ENCODE measurements around the gene SGK1.

Gene SGK1

DNA sequence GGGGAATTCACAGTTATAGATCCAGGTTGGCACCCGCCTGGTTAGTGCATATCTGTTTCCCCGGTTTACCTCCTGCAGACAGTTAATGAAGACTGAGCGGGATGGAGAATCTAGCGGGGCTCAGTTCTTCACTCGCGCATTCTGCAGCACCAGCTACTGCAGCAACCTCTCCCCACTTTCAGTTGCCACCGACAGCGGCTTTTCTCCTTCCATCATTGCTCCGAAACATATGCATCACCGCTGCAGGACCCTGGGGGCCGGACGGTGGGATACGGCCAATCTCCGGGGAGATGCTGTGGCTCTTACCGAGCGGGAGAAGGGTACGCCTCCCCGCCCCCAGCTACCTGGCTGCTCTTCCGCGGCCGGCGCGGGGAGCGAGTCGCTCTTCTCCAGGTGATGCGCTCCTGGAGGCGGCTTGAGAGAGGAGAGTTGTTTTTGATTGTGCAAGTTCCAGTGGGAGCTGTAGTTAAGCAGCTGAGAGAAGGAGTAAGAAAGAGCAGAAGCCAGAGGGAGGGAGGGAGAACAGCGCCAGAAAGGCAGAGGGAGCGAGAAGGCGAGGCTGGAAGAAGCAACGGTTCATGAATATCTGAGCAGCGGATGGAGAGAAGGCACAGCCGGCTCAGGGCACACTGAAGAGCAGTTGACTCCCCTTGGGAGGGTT, at the start of gene SGK1:
TSS of gene SGK1 (minus strand) at position 642 of the 661 bp plus-strand sequence. CDS start 652 bp downstream, outside the sequence.
- DNase-seq (ENCODE audit: low read depth), result no peak

DNA sequence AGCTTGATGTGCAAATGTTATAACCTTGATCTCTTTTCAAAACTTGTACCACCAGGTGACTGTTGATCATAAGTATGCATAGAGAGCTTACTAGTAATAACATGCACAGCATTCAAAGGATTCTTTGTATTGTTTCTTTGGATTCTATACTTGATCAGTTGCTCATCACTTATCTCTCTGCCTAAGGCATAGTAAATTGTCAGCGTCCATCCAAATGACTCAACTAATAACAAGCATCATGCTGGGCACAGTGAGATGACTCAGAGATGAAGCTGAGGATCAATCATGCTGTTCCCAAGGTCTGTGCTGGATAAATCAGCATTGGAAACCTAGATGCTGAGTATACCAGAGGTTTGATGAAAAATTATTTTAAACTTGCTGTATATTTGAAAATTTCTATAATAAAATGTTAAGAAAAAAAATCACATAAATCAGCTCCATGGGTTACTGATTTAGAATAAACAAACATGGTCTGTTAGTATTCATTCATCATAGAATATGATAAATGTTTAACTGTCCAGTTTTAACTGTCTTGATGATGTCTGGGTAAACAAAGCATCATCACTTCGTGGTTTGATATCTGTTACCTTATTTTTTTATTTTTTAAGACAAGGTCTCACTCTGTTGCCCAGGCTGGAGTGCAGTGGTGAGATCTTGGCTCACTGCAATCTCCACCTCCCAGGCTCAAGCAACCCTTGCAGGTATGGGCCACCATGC, 45.6 kb upstream of the SGK1 start:
- no peak for DNase-seq (ENCODE audit: low read depth)

DNA sequence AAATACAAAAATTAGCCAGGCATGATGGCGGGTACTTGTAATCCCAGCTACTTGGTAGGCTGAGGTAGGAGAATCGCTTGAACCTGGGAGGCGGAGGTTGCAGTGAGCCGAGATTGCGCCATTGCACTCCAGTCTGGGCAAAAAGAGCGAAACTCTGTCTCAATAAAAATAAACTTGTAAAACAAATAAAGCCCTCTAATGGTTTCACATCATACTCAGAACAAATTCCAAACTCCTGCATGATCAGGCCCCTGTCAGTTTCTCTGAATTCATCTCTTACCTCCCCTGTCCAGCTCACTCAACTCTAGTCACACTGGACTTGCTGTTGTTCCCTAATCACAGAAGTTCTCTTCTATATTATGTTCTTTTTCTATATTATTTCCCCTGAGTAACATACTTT, 43.1 kb upstream of the SGK1 start:
- no peak for DNase-seq (ENCODE audit: low read depth)

DNA sequence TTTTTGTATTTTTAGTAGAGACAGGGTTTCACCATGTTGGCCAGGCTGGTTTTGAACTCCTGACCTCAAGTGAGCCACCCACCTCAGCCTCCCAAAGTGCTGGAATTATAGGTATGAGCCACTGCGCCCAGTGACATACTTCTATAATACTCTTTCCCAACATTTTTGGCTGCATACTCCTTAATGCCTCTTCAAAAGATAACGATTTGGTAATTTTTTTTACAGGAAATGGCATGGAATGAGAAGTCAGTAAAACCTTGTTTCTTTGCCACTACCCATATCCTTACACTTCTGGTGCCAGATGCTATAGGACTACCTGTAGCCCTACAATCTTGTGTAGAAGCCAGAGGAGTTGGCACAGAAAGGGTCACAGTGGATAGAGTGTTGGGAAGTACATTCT, 41.4 kb upstream of the SGK1 start:
- no peak for DNase-seq (ENCODE audit: low read depth)

- no peak for DNase-seq (ENCODE audit: low read depth)
Observed at GRCh38 chr6:134358320-134358719, 40.4 kb upstream of the SGK1 start.

DNA sequence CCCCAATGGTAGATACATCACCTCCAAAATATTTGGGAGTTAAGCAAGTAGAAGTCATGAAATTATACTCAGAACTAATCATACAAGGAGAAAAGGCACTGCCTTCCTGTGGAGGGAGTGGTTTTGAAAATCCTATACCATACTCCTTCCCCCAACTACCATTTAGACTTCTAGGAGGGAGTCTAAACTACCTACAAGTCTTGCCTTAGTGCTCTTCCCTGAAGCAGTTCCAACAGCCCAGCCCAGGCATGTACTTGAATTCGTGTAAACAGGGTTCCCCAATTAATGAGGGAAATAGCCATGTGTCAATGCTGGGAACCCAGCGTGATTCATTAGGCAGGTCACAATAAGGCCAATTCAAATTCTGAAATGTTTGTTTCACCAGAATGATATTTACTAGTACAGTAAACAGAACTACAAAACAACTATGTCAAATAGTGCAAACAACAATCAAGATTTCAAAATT, 39.1 kb upstream of the SGK1 start:
- DNase-seq (ENCODE audit: low read depth), result no peak

DNA sequence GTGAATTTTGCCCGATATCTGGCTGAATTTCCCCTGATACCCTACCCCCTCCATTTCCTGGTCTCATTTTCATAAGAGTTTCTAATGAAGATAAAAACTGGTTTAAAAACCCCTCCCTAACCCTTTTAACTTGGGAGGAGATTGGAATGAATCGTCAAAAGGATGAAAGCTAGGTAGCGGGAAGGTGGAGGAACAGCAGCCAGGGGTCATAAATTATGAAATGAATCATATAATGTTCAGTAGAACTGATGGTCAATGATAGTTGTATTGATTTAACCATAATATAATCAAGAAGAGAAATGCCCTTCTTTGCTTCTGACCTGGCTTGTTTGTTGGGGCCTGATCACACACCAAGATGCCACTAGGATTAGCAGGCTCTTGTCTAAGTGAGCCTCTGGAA, 38.5 kb upstream of the SGK1 start:
- no peak for DNase-seq (ENCODE audit: low read depth)

DNA sequence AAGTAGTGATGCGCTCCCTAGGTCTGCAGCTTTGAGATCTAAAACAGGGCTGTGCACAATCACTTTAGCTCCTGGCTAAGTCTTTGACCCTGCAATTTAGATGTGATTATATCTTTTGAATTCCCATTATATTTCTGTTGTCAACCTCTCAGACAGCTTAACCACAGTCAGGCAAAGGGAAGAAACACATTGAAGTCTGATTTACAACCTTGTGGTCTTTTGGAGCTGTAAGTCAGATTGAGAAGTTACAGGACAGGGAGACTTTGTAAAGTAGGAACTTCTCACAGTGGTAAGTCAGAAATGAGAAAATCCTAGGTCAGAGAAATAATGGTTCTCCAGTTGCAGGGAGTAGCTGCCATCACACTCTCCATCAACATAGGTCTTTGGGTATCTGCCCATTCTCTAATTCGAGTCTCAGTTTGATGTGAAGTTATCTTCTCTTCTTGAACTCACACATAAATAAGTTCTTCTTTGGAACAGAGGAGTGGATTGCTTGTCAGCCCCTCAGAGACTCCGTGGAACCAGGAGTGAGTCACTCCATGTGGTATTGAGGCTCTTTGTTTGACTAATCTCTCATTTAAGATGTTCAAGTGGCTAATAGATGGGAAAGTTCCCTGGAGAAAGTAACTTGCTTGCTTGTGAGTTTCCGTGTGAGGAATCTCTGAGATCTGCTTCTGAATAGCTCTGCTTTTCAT, 35.0 kb upstream of the SGK1 start:
- no peak for DNase-seq (ENCODE audit: low read depth)

DNA sequence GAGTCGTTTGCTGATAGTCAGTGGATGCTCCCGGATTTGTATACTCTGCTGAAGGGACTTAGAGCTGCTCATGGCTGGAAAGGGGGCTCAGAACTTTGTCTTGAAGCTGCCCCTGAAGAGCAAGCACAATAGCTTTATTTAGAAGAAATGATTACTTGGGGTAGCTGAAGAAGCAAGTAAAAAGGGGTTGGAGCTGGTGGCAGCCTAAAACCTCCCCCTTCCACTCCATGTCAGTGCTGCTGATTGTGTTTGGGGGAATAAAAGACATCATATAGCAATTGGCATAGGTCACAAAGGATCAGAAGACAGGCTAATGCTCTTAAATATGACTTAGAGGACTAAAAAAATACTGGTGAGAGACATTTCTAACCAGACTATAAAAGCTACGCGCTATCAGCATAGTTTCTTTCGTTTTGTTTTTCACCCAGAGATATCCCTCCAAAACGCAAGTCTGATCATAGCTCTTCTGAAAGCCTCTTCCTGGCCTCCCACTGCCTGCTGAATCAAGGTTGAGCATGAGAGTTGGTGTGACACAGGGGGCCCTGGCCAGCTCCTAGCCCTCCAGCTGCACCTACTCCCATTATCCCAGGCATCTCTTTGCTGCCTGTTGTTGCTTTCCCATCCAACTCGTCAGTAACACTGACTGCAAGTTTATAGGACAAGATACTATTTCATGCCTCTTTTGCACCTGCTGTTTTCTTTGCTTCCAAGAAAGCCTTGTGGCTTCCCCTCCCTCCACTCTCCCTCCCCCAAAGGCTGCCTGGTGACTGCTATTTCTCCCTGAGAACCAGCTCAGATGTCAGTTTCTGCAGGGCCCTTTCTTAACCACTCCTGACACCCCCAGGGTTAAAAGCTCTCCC, 33.9 kb upstream of the SGK1 start:
- DNase-seq (ENCODE audit: low read depth), result no peak

DNA sequence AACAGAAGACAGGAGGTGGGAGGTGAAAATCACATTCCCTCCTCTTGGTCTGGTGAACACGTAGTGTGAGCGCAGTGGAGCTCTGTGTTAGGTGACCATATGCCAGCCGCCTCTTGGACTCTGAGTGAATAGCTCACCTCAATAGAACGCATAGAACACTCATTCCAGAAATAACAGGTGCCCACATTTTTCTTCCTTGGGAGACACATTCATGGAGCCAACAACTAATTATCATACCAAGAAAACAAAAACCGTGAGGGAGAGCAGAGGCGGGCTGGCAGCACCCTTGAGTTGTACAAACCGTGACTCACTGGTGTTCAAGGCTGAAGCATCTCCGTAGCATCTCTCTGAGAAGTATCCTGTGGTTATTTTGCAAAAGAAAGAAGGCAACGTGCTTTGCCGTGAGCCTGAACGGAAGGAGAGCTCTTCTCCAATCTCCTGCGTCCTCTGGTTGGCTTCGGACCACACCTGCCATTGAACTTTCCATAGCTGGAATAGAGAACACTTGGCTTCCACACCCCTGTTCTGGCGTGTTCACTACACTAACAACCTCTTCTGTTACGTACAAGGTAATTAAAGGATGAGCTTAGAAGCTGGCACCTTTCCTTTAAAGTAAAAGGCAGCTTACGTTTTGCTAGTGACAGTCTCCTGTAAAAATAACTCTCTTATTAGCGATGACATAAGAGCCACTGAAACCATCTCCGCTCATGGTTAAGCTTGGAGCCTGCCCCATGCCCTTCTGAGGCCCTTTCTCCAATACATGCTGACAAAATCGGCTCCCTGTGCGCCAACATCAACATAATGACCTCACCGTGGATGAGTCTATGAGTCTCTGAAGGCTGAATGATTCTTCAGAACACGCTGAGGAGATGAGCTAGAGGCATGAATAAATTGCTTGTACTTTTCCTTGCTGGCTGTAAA, 30.2 kb upstream of the SGK1 start:
- no peak for DNase-seq (ENCODE audit: low read depth)

DNA sequence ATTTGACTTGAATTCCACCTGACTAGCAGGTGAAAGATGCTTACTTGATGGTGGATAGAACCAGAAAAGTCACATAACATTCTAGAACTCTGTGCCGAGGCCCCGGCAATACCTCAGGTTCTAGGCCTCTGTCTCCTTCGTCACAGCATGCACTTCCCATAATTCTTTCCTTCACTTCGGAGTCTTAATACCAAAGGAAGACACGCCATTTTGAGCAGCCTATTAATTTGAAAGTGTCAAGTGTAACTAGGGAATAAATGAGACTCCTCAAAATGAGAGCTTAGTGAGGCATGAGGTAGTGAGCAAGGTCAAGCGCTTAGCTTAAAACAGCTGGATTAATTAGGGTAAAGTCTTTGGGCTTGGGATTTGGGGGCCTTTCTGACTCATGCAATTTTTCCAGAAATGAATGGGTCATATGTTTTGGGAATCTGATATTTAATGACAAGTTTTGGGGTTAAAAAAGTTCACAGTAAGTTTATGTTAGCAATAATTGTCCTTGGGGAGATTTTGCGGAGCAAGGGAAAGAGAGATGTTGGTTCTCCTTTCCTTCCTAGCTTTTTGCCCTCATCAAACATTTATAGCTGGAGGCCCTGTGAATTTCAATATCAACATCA, 29.1 kb upstream of the SGK1 start:
- DNase-seq (ENCODE audit: low read depth), result no peak

DNA sequence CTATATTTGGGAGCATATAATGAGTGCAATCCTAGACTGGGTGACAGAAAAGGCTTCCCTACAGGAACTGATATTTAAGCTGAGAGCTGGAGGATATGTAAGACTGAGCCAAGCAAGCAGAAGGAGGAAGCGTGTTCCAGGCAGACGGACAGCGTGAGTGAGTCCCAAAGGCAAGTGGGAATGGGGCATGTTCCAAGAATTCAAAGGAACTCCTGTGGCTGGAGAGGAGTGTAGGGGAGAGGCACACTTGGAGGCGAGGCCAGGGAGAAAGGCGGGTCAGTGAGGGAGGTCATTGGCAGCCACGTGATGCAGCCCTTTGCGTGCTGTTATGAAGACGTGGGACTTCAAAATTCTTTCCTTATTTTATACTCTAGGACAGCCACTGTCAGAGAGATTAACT, 27.9 kb upstream of the SGK1 start:
- DNase-seq (ENCODE audit: low read depth), result no peak

GRCh38 chr6:134343066-134343465, 25.2 kb upstream of the SGK1 start:
- no peak for DNase-seq (ENCODE audit: low read depth)

- no peak for DNase-seq (ENCODE audit: low read depth)
Observed at GRCh38 chr6:134341999-134342567, 24.2 kb upstream of the SGK1 start.

DNA sequence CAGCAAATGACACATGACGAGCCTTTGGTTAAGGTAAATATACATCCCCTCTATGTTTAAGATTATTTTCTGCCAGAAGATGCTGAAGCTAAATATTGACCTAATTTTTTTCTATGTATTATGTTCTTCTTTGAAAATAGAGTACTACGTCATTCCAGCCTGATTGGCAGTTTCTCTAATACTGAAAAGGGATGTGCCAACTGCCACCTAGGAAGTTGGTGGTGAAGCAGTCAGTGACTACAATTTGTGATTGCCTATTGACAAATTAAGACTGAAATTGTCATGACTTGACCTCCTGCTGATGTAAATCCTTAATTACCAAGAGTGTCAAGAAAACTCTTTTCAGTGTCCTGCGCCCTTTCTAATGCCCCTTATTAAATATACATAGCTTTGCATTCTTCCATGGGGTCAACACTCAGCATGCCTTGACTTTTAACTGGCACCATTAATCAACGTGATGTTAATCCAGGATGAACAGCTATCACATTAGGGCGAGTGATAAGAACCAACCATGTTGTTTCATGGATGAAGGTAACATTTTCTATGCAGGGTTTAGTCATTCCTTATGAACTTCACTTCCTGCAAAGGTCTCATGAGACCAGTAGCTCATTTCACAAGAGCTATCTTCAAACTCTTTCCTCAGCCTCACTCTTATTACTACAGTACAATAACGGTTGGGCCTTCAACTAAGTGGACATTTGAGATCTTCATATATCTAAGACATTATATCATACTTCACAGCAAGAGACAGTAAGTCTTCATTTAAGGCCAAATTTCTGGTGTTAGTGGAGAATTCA, 22.5 kb upstream of the SGK1 start:
- DNase-seq (ENCODE audit: low read depth), result no peak

DNA sequence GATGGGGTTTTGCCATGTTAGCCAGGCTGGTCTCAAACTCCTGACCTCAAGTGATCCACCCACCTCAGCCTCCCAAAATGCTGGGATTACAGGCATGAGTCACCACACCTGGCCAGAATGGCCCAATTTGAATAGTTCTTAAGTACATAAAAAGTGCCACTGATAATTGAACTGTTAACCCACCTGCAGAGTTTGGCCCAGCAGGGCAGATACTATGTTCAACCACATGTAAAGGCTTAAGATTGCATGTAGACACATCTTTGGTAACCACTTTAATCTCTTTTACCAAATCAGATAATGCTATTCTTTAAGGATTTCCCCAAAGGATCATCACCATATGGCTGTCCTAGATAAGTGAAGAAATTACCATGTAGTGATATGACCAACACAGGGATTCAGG, 21.3 kb upstream of the SGK1 start:
- no peak for DNase-seq (ENCODE audit: low read depth)

DNA sequence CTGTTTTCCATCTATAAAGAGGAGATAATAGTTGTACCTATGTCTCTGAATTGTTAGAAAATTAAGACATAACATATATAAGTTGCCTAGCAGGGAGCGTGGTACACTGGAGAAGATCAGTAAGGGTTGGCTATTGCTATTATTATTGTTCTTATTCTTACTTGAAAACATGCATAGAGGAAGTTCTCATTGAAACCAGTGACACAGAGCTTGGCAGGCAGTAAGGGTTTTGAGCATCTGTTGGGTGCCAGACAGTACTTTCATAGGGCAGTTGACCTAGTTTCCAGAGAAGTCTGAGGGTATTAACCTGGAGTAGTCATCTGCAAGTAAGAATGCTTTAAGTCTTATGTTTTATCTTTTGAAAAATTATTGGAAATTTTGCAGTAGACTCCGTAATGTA, 13.3 kb upstream of the SGK1 start:
- no peak for DNase-seq (ENCODE audit: low read depth)

DNA sequence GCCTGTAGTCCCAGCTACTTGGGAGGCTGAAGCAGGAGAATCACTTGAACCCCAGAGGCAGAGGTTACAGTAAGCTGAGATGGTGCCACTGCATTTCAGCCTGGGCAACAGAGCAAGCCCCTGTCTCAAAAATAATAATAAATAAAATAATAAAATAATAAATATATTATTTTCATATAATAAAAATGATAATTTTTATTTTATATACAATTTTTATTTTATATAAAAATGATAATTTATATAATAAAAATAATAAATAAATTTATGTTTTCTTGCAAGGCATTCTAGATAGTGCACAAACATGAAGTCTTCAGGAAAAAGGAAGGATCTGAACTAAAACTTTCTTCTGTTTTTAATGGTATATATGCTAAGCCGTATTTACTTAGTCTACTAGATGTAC, 12.6 kb upstream of the SGK1 start:
- DNase-seq (ENCODE audit: low read depth), result no peak

DNA sequence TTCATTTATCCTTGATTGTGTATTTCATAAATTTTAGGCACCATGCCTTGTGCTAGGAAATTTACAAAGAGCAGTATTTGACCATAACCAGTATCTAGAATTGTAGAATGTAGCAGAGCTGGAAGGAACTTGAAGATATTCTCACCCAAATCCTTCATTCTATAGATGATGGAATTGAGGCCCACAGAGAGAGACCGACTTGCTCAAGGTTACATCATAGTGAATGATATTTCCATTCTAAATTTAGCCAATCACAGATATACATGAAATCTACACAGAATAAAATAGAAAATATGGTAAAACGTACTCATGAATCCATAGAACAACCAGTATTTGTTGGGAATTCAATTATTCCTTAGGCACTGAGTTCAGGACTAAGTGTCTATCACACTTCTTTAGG, 10.9 kb upstream of the SGK1 start:
- no peak for DNase-seq (ENCODE audit: low read depth)

GRCh38 chr6:134328138-134328537, 10.2 kb upstream of the SGK1 start:
- DNase-seq (ENCODE audit: low read depth), result no peak
